HK-2 (cell line): ENCODE data around the gene SLC8A3.

ENCODE experiments used
- DNase-seq: peaks from one replicate; pipeline ENCODE4 v3.0.0-alpha.2; 2018; ENCODE audit not compliant: unreplicated experiment

SLC8A3 gene

GRCh38 chr14:70118064-70118463 lies 70.7 kb downstream of the SLC8A3 start:
- no peak for DNase-seq

DNA sequence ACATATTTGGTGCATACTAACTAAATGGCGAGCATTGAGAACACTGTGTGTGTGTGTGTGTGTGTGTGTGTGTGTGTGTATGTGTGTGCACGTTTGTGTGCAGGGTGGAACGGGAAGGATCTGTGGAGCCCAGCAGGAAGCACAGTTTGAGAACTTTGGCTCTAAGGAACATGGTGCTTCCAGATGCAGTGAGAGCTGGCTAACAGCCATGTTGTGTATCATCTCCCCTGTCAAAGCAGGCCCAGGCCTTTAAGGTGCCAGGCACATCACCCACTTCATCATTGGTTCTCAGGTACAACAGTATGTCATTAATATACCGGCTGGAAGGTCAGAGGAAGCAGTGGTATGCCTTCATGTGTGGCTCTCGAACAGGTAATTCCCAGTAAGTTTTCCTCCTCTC lies 72.5 kb downstream of the SLC8A3 start:
- DNase-seq: no peak

GRCh38 chr14:70114621-70115156 lies 74.1 kb downstream of the SLC8A3 start:
- no peak for DNase-seq

DNA sequence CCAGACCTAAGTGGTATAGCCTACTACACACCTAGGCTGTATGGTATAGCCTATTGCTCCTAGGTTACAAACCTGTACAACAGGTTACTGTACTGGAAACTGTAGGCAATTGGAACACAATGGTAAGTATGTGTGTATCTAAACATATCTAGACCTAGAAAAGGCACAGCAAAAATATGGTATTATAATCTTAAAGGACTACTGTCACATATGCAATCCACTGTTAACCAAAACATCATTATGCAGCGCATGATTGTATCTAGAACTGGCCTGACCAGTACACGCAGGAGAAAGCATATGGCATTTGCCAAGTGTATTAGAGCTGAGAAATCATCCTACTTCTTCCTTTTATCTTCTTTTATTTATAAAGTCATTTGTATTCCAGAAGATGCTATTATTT lies 75.5 kb downstream of the SLC8A3 start:
- no peak for DNase-seq

GRCh38 chr14:70108419-70108818 lies 80.3 kb downstream of the SLC8A3 start:
- DNase-seq: no peak

DNA sequence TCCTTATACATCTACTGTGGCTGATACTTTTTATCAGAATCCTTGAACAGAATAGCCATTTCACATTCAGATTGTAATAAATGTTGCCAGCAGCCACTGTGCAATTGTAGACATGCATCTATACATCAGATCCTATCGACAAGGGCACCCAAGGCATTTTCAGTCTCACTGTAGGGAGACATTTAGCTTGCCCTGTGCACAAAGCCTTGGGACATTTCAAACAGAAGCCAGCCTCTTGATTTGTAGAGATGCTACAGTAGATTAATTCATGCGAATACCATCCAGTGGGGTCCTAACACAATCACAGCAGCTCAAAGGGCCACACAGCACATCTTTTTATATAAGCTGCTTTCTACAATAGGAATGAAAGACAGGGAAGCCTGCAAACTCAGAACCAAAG lies 81.4 kb downstream of the SLC8A3 start:
- DNase-seq: no peak

- no peak for DNase-seq
Measured at GRCh38 chr14:70100071-70100470, 88.7 kb downstream of the SLC8A3 start.

DNA sequence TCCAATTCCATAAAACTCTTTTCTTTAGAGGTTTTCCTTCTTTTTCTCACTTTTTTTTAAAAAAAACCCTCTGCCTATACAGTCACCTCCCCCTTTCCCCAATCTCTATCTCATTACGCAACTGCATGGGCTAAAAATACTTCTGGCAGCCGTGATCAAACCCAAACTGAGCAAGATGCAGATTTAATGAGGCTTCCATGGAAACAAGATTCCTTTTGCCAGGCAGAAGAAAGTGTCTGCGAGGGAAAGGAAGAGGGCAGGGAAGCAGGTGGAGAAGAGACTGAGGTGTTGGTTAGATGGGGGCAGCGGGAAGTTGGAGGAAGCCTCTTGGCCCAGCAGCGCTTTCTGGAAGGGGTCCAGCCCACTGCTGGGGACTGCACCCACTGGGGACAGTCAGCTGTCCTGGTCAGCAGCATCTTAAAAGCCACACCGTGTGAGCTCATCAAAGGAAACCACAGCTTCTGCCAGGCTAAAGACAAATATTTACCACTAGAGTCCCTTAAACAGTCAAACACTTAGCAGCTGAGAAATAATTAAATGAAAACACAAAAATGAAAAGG lies 90.4 kb downstream of the SLC8A3 start:
- DNase-seq: no peak

DNA sequence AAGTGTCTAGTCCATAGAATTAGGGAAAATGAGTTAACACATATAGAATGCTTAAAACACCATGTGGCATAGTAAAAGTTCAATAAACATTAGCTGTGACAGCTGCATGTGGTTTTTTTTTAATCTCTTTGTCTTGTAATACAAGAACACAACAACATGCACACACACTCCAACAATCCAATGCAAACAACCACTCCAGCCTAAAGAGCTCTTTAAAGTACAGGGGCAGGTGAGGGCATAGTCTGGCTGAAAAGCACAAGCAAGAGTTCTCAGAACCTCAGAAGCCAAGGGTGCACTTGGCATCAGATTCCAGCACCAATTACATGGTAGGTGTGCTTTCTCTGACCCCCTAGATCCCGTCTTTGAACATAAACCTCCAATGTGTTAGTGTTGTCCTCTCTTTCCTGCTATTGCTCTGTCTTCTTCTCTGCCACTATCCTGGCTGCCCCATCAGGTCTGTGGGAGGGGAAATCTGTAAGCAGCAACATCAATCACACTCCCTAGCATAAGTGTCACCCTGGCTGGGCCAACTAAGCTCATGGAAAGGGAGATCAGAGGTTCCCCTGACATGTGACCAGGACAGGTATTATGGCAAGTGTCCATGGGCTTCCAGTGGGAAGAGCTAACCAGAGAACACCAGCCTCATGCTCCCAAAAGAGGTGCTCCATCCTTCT lies 91.0 kb downstream of the SLC8A3 start:
- DNase-seq: no peak

DNA sequence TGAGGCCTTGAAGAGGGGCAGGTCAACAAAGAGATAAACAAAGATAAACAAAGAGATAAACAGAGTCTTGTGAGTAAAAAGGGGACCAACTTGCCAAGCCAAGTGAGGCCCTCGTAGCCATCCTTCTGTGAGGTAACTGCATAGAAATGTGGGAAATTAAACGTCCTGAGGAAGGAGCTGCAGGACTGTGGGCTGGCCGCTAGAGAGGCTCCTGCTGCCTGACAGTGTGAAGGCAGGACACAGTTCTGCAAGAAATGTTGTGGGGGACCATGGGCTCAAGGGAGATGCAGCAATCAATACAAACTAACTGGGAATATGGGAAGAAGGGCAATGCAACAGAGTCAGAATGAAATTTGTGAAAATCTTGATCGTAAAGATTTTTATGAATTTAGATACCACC lies 91.9 kb downstream of the SLC8A3 start:
- no peak for DNase-seq

- no peak for DNase-seq
Measured at GRCh38 chr14:70094631-70095030, 94.1 kb downstream of the SLC8A3 start.

- no peak for DNase-seq
Measured at GRCh38 chr14:70094106-70094505, 94.6 kb downstream of the SLC8A3 start.

- DNase-seq: no peak
Measured at GRCh38 chr14:70093156-70093555, 95.6 kb downstream of the SLC8A3 start.

DNA sequence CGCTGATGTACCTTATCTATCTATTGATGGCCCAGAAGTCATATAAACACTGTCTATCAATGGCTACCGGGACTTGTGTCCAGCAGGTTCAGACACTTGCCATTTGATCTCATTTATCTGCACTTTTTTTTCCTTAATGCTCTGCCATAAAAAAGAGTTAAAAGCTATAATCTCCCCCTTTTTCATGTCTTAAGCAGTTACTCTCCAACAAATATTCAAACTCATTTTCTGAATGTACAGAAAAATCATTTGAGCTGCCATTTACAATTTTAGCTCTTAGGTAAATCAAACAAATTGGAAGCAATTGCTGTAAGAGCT lies 101.4 kb downstream of the SLC8A3 start:
- no peak for DNase-seq

DNA sequence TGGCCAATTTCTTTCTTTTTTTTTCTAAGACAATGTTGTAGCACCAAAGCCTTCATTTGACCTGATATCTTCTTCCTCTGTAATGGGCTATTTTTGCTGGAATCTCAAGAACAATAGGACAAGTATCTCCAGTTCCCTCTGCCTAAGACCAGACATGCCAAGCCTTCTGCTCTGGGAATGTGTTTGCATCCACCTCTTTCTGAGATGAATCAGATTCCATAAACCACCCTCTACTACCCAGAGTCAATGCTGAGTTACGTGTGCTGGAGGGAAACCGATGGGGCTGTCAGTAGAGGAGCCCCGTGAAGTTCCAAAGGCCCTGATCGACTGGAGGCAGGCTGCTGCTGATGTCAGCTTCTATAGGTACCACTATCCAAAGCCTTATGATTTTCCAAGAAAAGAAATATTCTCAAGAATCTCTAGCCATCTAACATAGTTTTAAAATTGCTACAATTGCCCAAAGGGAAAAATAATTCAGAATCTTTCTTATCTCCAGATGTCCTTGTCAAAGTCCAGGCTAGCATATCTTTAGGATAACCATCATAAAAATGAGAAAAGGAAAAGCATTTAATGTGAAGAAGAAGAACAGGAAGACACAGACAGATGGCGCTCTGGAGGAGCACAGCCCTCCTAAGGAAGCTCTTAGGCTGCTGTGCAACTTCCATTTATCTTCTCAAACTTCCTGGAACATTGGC lies 101.9 kb downstream of the SLC8A3 start:
- DNase-seq: peak; percentile 7

DNA sequence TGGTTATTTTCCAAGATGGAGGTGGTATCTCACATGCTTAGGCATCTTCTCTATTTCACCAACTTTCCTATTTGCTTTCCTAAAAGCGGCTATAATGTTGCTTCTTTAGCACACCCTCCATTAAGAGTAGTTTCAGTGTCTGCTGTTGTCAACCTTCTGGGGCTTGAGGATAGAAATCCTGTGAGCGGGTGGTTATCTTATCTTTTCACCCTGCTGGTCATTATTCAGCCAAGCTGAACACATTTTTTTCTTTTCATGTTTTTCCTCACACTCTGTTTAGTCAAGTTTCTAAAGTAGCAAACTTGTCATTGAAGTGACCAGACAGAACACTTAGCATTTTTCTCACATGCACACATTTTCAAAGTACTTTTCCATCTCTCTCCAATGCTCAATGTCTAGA lies 104.5 kb downstream of the SLC8A3 start:
- DNase-seq: no peak

DNA sequence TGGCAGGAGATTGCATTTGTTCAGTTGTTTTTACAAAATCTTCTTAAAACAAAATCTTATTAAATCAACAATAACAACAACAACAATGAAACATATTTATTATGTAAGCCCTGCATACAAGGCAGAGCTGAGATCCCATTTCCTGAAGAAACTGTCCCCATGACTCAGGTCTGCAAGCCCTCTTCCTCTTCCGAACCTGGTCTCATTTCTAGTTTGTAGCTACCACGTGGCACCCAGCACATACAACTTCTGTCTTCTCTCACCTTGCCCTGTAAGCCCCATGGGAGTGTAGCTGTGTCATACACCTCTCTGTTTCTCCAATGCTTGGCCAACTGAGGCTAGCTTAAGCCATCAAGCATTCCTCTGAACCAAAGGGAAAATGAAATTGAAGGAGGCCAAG lies 106.4 kb downstream of the SLC8A3 start:
- DNase-seq: no peak

DNA sequence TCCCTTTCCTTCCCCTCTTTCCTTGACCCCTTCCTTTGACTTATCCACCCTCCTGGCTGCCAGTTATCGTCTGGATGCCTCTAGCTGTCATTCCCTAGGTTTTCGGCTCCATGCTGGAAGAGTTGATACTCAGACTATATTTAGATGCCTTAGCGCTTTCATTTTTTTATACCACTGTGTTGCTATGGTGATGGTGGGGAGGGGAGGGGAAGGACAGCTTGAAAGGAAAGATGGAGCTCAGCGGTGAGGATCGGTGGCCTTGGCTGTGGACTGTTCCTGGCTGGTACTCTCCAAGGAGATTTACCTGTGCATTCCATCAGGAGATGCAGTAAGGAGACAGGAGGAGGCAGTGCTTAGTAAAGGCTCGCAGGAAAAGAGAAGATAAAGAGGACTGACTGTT lies 108.7 kb downstream of the SLC8A3 start:
- no peak for DNase-seq

GRCh38 chr14:70078329-70078728 lies 110.4 kb downstream of the SLC8A3 start:
- DNase-seq: no peak

GRCh38 chr14:70077720-70078119 lies 111.0 kb downstream of the SLC8A3 start:
- DNase-seq: no peak

GRCh38 chr14:70077005-70077404 lies 111.7 kb downstream of the SLC8A3 start:
- no peak for DNase-seq

DNA sequence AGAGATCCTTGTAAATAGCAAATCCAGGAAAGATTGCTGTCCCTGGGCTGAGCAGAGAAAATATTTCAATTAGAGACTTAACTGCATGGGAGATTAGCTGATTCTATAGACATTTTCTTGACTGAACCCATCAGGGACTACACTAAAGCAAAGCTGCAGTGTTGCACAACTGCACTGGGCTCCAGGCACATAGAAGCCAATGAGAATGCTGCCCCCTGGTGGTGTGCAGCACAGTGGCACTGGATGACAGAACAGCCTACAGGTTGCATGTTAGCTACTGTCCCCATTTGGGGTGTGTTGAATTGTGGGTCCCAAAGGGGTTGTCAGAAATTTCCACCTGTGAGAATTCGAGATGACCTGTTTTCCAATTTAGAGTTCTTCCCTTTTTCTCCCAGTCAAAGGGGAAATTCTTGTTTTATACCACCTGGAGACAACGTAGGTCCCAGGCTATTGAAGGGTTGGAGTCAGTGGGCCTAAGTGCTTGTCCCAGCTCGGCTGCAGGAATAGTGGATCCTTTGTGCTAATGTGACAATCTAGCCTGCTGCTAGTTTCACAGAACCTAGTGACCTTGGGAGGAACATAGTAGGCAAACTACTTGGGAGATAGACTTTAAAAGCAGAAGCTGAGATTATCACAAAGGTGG lies 114.7 kb downstream of the SLC8A3 start:
- peak; percentile 55 for DNase-seq

- DNase-seq: no peak
Measured at GRCh38 chr14:70069186-70069585, 119.6 kb downstream of the SLC8A3 start.
